HCT116 (cell line): ENCODE data around the gene XKR3. TPM values are rescaled to one million over a fixed set of nuclear protein-coding genes. Genes with fewer than 3 reads are reported as not detected.
A peak's percentile ranks its signal among the peaks of the same experiment; 100 is the strongest.

Experiments
- ATAC-seq: fragments of 200-7000 bp; cut with Tn5 transposase; 2 replicates; pipeline ENCODE4 v1.9.1; 2020; ENCODE audit warnings: mild to moderate bottlenecking, moderate library complexity
- BruUV-seq: library from RNA; stranded (reverse); fragments of 400-500 nt; replicated peaks from 2 replicates; lab custom pipeline; 2021; lab: Mats Ljungman, UMichigan
- CTCF ChIA-PET: fragments of 300-600 bp; sonication (Branson Sonifier 250); formaldehyde crosslinking; loops from one replicate; lab custom pipeline; 2021; ENCODE audit warnings: antibody characterized with exemption; lab: Charles Lee
- POLR2A ChIA-PET: fragments of 300-600, 350-600 bp; sonication (Branson Sonifier 250); formaldehyde crosslinking; loops from one replicate; lab custom pipeline; 2021; ENCODE audit warnings: antibody characterized with exemption; lab: Charles Lee
- RAD21 ChIA-PET, 2 experiments: fragments of 300-600 bp; sonication (Branson Sonifier 250); formaldehyde crosslinking; loops; one replicate each; lab custom pipeline; 2023; ENCODE audit warnings: low total read pairs in 2 of 2; ENCODE audit not compliant: uncharacterized antibody in 2 of 2, unreplicated experiment in 2 of 2, low non-redundant PET in 1 of 2; lab: Charles Lee
- DNase-seq: peaks from one replicate; pipeline ENCODE4 v3.0.0-alpha.2; 2010; ENCODE audit warnings: low read depth, low spot score
- H2AFZ ChIP-seq: fragments of 200-600 bp; shearing (Covaris generic), sonication (generic); 2 replicates; pipeline ENCODE4 v1.6.1; 2017; ENCODE audit warnings: low read depth, mixed run types, mixed read lengths, antibody characterized with exemption, low read length; ENCODE audit not compliant: poor library complexity, severe bottlenecking
- H3K27ac ChIP-seq: 2 replicates; pipeline ENCODE4 v1.5.1; 2012; ENCODE audit warnings: low read depth, low read length
- H3K27me3 ChIP-seq: fragments of 200-600 bp; sonication (generic); 2 replicates; pipeline ENCODE4 v1.6.1; 2016; ENCODE audit warnings: mixed run types, low read length, mixed read lengths; ENCODE audit not compliant: insufficient read depth
- H3K36me3 ChIP-seq, 2 experiments: fragments of 200-500 bp in 1 of 2; fragments of 200-600 bp in 1 of 2; sonication (Bioruptor generic) in 1 of 2; sonication (generic) in 1 of 2; 2 replicates each; pipeline versions ENCODE4 v1.5.1 to v1.6.1; 2014 to 2016; ENCODE audit warnings: low read length in 2 of 2, inconsistent platforms in 1 of 2, mixed read lengths in 1 of 2, mixed run types in 1 of 2; ENCODE audit not compliant: insufficient read depth in 2 of 2, control insufficient read depth in 1 of 2
- H3K4me1 ChIP-seq, 2 experiments: fragments of 200-600 bp in 1 of 2; sonication (generic) in 1 of 2; 2 replicates each; pipeline versions ENCODE4 v1.5.1 to v1.6.1; 2012 to 2017; ENCODE audit warnings: low read length in 2 of 2, inconsistent platforms in 1 of 2, mild to moderate bottlenecking in 1 of 2, mixed read lengths in 1 of 2, mixed run types in 1 of 2, moderate library complexity in 1 of 2; ENCODE audit not compliant: insufficient read depth in 2 of 2, control insufficient read depth in 1 of 2
- H3K4me2 ChIP-seq: fragments of 200-600 bp; sonication (generic); 2 replicates; pipeline ENCODE4 v1.6.1; 2017; ENCODE audit warnings: mixed run types, low read length, mixed read lengths
- H3K4me3 ChIP-seq, 2 experiments: fragments of 200-600 bp in 1 of 2; sonication (generic) in 1 of 2; replicated peaks in 1 of 2; 2 replicates each; pipeline ENCODE4 v1.5.1; 2011 to 2016; ENCODE audit warnings: low read length in 2 of 2, control low read depth in 1 of 2, low read depth in 1 of 2, mild to moderate bottlenecking in 1 of 2, mixed read lengths in 1 of 2, mixed run types in 1 of 2
- H3K79me2 ChIP-seq: fragments of 200-600 bp; sonication (generic); 2 replicates; pipeline ENCODE4 v1.6.1; 2017; ENCODE audit warnings: mild to moderate bottlenecking, mixed run types, low read length, moderate library complexity, mixed read lengths; ENCODE audit not compliant: insufficient read depth
- H3K9ac ChIP-seq: fragments of 200-600 bp; sonication (generic); 2 replicates; pipeline ENCODE4 v1.6.1; 2016; ENCODE audit warnings: low read length, mixed read lengths
- H3K9me2 ChIP-seq: fragments of 200-600 bp; sonication (generic), shearing (Covaris generic); 2 replicates; pipeline ENCODE4 v1.6.1; 2017; ENCODE audit warnings: mixed run types, mild to moderate bottlenecking, moderate library complexity; ENCODE audit not compliant: insufficient read depth
- H3K9me3 ChIP-seq, 2 experiments: fragments of 200-500 bp in 1 of 2; fragments of 200-600 bp in 1 of 2; sonication (Bioruptor generic) in 1 of 2; sonication (generic) in 1 of 2; 2 replicates each; pipeline ENCODE4 v1.6.1; 2014 to 2017; ENCODE audit warnings: low read length in 2 of 2, mixed read lengths in 2 of 2, inconsistent platforms in 1 of 2, low read depth in 1 of 2, mild to moderate bottlenecking in 1 of 2, mixed run types in 1 of 2, moderate library complexity in 1 of 2; ENCODE audit not compliant: control insufficient read depth in 1 of 2, insufficient read depth in 1 of 2
- H4K20me1 ChIP-seq: fragments of 200-600 bp; sonication (generic), shearing (Covaris generic); 2 replicates; pipeline ENCODE4 v1.6.1; 2017; ENCODE audit warnings: mixed run types, mild to moderate bottlenecking, moderate library complexity; ENCODE audit not compliant: insufficient read depth
- CBX3 ChIP-seq: IDR thresholded peaks from 2 replicates; pipeline ENCODE4 v1.6.1; 2012; ENCODE audit warnings: low read depth
- CTCF ChIP-seq, 3 experiments: fragments of 200-600 bp in 1 of 3; sonication (generic) in 1 of 3; IDR thresholded peaks in 2 of 3; conservative IDR thresholded peaks in 1 of 3; 2 replicates each; pipeline ENCODE4 v1.5.1; 2012 to 2017; ENCODE audit warnings: low read depth in 2 of 3, low read length in 2 of 3, antibody characterized with exemption in 1 of 3, borderline replicate concordance in 1 of 3, control low read depth in 1 of 3, mild to moderate bottlenecking in 1 of 3, mixed read lengths in 1 of 3, mixed run types in 1 of 3, moderate library complexity in 1 of 3; ENCODE audit not compliant: insufficient read depth in 1 of 3
- MAX ChIP-seq: IDR thresholded peaks from 2 replicates; pipeline ENCODE4 v1.6.1; 2012
- POLR2A ChIP-seq: IDR thresholded peaks from 2 replicates; pipeline ENCODE4 v1.7.0; 2011; ENCODE audit warnings: borderline replicate concordance; ENCODE audit not compliant: insufficient read depth, insufficient read length; ENCODE audit errors: extremely low read depth
- SIN3A ChIP-seq: IDR thresholded peaks from 2 replicates; pipeline ENCODE4 v1.6.1; 2012; ENCODE audit warnings: low read depth
- intact Hi-C: fragments of 100-400 bp; cut with micrococcal nuclease; formaldehyde crosslinking; loops from 2 replicates; pipeline ENCODE4 v1.10.0; 2022
- total RNA-seq: library from RNA; stranded (reverse); gene quantifications from one replicate; pipeline ENCODE4 v1.2.1, GENCODE V29; 2021; ENCODE audit not compliant: unreplicated experiment
- TF ChIP-seq, protein P1 (sequence below): IDR thresholded peaks from 2 replicates; pipeline ENCODE4 v1.6.1; 2012
- TF ChIP-seq, protein P2 (sequence below): IDR thresholded peaks from 2 replicates; pipeline ENCODE4 v1.6.1; 2012; ENCODE audit warnings: low read depth

Gene XKR3
- total RNA-seq, 1 experiment from 2014 or later: not detected

- ATAC-seq (no peak), DNase-seq (no peak)
- H3K79me2 ChIP-seq: no peaks in the 10 kb centered on the region
- no peaks in the 10 kb centered on the region for H3K27me3 ChIP-seq
- no TSS peak for BruUV-seq
- H3K27ac ChIP-seq: no peak overlapping the region
- H3K9ac ChIP-seq: no peak overlapping the region
- intact Hi-C loops: loop anchor here (10.0 kb wide), 1 partner anchor 119 kb away; no protein-coding TSS in a partner anchor
- TF ChIP-seq CTCF (IDR thresholded peaks at IDR 0.05 in 2 of 3, conservative IDR thresholded peaks at IDR 0.05 in 1 of 3; ENCODE audit: borderline replicate concordance in 1 of 3, insufficient read depth in 1 of 3, low read depth in 2 of 3, low read length in 2 of 3): no peak
- no peak for TF ChIP-seq POLR2A
- no peak for TF ChIP-seq CBX3
- no peaks in the 10 kb centered on the region for H3K36me3 ChIP-seq
- no peak overlapping the region for H3K4me2 ChIP-seq
- no peaks in the 10 kb centered on the region for H3K9me3 ChIP-seq
- POLR2A ChIA-PET: no interaction called here
- no peak overlapping the region for H2AFZ ChIP-seq
- H3K4me1 ChIP-seq: no peaks in the 10 kb centered on the region
- no peaks in the 10 kb centered on the region for H3K9me2 ChIP-seq
- CTCF ChIA-PET: no interaction called here
- RAD21 ChIA-PET: no interaction called here
- H3K4me3 ChIP-seq: no peak overlapping the region
- H4K20me1 ChIP-seq: no peaks in the 10 kb centered on the region
Observed at GRCh38 chr22:16776080-16776479, 49.1 kb downstream of the XKR3 start.

DNA sequence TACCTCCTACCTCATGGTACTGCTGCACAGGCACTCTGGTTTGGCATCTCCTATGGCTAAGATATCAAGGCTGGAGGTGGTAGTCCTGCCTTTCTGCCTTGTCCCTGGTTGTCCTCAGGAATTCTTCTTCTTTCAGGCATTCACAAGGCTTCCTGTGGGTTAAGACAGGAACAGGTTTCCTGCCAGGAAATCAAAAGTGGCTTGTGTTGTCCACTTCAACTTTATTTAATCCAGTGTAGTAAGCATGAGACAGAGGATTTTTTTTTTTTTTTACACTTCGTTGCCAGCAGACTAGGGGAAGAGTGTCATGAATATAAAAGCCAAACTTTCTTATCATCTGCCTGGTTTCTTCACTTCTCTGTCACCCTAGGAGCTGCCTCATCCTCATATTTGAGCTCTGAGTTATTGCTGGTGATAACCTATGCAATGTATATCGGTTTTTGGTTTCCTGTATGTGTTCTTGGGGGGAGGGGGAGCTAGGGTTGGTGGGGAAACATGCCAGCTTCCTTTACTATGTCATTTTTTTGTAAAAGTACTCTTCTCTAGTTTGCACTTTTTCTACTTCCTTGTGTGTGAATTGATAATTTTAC lies 50.2 kb downstream of the XKR3 start:
- Histone ChIP-seq H3K4me1 (no peaks in the 10 kb centered on the region), H4K20me1 (no peaks in the 10 kb centered on the region), H3K9me2 (no peaks in the 10 kb centered on the region), H3K9ac (no peak overlapping the region), H3K27me3 (no peaks in the 10 kb centered on the region), H2AFZ (no peak overlapping the region), H3K4me2 (no peak overlapping the region), H3K4me3 (no peak overlapping the region), H3K9me3 (no peaks in the 10 kb centered on the region), H3K27ac (no peak overlapping the region), H3K36me3 (no peaks in the 10 kb centered on the region), H3K79me2 (no peaks in the 10 kb centered on the region)
- TF ChIP-seq MAX (no peak), CBX3 (no peak), SIN3A (no peak)
- TF ChIP-seq, protein P1, sequence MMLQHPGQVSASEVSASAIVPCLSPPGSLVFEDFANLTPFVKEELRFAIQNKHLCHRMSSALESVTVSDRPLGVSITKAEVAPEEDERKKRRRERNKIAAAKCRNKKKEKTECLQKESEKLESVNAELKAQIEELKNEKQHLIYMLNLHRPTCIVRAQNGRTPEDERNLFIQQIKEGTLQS: no peak
- TF ChIP-seq, protein P2, sequence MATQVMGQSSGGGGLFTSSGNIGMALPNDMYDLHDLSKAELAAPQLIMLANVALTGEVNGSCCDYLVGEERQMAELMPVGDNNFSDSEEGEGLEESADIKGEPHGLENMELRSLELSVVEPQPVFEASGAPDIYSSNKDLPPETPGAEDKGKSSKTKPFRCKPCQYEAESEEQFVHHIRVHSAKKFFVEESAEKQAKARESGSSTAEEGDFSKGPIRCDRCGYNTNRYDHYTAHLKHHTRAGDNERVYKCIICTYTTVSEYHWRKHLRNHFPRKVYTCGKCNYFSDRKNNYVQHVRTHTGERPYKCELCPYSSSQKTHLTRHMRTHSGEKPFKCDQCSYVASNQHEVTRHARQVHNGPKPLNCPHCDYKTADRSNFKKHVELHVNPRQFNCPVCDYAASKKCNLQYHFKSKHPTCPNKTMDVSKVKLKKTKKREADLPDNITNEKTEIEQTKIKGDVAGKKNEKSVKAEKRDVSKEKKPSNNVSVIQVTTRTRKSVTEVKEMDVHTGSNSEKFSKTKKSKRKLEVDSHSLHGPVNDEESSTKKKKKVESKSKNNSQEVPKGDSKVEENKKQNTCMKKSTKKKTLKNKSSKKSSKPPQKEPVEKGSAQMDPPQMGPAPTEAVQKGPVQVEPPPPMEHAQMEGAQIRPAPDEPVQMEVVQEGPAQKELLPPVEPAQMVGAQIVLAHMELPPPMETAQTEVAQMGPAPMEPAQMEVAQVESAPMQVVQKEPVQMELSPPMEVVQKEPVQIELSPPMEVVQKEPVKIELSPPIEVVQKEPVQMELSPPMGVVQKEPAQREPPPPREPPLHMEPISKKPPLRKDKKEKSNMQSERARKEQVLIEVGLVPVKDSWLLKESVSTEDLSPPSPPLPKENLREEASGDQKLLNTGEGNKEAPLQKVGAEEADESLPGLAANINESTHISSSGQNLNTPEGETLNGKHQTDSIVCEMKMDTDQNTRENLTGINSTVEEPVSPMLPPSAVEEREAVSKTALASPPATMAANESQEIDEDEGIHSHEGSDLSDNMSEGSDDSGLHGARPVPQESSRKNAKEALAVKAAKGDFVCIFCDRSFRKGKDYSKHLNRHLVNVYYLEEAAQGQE: no peak
- intact Hi-C loops: loop anchor here (10.0 kb wide), 1 partner anchor 120 kb away; no protein-coding TSS in a partner anchor
- ATAC-seq (peak; percentile 50; the same call in 1 of the 2 replicates), DNase-seq (no peak)
- POLR2A ChIA-PET: interaction anchor here (0.9 to 1.0 kb wide), 2 partner anchors 9 to 47 kb away, joined by 3 read pairs; no protein-coding TSS in a partner anchor
- RAD21 ChIA-PET: interaction anchor here in 1 of 2 experiments (1.1 to 1.3 kb wide), 2 partner anchors 117 to 283 kb away, joined by 4 to 5 read pairs; no protein-coding TSS in a partner anchor
- BruUV-seq: no TSS peak
- CTCF ChIA-PET: interaction anchor here (0.7 to 3.1 kb wide), 6 partner anchors 8 to 397 kb away, joined by 3 to 23 read pairs (median 10); no protein-coding TSS in a partner anchor
